GM10266 (cell line): ENCODE results near the gene BMP7.

Source experiments
- DNase-seq: peaks from one replicate; pipeline ENCODE4 v3.0.0; 2012; ENCODE audit errors: extremely low spot score
- TF ChIP-seq, protein P1 (sequence below): IDR thresholded peaks from 2 replicates; pipeline ENCODE4 v1.5.1; 2012; ENCODE audit warnings: mild to moderate bottlenecking, low read depth; ENCODE audit not compliant: control insufficient read depth, insufficient read depth; ENCODE audit errors: missing control alignments

BMP7 gene

DNA sequence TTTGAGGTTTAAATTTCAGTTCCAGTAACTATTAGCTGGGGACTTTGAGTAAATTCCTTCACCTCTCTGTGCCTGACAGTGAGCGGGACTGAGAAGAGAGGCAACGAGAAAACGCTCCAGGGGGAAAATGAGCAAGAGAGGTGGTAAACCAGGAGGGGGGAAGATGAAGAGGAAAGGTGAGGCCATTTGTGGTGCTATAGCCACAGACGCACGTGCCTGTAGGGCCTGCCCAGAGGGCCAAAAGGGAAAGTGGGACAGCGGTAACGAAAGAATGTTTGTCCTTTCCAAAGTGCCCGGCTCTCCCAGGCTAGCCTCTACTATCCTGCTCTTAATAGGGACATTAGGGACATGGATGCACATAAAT lies 99.2 kb downstream of the BMP7 start:
- TF ChIP-seq, protein P1, sequence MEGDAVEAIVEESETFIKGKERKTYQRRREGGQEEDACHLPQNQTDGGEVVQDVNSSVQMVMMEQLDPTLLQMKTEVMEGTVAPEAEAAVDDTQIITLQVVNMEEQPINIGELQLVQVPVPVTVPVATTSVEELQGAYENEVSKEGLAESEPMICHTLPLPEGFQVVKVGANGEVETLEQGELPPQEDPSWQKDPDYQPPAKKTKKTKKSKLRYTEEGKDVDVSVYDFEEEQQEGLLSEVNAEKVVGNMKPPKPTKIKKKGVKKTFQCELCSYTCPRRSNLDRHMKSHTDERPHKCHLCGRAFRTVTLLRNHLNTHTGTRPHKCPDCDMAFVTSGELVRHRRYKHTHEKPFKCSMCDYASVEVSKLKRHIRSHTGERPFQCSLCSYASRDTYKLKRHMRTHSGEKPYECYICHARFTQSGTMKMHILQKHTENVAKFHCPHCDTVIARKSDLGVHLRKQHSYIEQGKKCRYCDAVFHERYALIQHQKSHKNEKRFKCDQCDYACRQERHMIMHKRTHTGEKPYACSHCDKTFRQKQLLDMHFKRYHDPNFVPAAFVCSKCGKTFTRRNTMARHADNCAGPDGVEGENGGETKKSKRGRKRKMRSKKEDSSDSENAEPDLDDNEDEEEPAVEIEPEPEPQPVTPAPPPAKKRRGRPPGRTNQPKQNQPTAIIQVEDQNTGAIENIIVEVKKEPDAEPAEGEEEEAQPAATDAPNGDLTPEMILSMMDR: no peak
- no peak for DNase-seq

DNA sequence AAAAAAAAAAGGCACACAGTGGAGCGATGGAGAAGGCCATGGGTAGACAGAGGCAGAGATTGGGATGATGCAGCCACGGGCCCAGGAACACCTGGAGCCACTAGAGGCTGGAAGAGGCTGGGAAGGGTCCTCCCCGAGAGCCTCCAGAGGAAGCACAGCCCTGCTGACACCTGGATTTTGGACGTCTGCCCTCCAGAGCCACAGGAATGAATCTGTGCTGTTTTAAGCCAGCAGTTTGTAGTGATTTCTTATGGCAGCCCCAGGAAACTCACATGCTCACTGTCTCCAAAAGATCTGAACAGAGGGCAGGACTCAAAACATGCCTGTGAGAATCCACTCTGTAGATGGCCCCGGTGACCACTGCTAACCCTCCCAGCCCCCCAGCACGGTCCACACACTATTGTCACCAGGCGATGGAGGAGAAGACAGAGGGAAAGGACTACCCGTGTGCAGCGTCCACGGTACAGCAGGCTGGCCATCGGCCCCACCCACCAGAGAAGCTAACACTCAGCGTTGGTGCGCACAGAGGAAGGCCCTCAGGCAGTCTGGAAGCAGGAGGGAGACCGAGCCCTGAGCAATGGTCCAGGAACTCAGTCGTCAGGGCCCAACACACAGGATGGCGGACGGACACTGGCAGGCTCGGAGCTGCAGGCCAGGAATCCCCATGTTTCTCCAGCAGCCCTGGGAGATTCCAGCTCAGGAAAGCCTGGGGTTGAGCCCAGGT lies 99.7 kb downstream of the BMP7 start:
- TF ChIP-seq, protein P1: no peak
- no peak for DNase-seq

DNA sequence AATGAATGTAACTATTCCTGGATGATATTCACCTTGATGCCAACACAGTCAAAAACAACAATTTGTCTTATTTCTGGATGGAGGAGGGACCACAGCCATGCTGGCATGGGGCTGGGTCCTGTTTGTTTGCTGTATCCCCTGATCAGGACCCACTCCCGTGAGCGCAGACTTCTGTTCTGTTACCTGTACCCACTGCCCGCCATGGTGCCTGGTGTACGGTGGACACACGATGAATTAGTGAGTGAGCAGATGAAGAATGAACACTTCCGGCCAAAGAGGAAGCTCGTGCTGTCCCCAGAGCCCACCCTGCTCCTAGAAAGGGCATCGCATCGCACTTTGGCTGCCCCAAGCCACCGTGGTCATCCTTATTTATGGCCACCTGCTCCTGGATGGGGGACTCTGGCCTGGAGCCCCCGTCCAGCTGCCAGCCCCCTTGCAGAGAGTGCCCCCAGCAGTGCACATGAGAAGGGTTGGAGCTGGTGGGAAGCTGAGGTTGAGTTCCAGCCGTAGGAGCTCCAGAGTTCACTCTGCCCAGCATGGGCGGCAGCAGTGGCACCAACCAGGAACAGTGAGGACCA lies 100.9 kb downstream of the BMP7 start:
- no peak for DNase-seq
- TF ChIP-seq, protein P1: no peak

DNA sequence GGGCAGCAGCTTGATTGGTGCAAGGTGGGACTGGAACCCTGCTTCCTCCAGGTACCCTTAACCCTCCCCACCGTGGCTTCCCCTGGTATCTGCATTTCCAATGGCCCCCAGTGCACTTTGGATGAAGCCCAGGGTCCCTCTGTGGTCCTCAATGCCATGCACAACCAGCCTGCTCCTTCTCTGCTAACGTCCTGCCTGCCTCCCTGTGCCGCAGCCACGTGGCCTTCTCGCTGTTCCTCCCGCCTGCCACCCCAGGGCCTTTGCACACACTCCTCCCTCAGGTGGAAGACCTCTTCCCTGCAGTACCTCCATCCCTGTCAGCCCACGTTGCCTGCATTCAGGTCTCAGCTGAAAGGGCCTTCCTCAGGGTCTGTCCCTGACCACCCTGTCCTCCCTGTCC lies 101.6 kb downstream of the BMP7 start:
- no peak for DNase-seq
- TF ChIP-seq, protein P1: no peak

DNA sequence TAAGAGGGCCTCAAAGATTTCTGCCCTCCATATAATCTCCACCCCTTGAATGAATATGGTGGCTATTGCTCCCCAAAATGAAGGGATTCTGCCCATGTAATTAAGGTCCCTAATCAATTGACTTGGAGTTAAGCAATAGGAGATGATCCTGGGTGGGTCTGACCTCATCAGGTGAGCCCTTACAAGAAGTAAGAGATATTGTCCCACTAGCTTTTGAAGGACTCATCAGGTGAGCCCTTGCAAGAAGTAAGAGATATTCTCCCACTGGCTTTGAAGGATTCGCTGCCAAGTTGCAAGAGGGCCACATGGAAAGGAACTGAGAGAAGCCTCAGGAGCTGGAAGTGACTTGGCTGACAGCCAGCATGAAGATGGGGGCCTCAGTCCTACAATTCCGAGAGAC lies 103.4 kb downstream of the BMP7 start:
- no peak for DNase-seq
- TF ChIP-seq, protein P1: no peak

DNA sequence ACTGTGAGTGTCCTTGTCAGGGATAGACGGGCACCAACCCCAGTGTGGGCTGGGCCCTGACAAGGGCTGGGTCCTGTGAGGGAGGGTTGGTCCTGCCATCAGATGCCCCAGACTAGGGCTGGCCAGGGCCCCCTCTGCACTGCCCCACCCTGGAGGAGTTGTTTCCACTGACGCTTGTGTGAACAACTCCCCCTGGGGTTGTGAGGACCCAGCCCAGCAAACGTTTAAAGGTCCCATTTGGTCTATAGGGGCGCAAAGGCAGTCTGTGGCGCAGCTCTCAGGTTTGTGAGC lies 104.1 kb downstream of the BMP7 start:
- TF ChIP-seq, protein P1: no peak
- DNase-seq: no peak

DNA sequence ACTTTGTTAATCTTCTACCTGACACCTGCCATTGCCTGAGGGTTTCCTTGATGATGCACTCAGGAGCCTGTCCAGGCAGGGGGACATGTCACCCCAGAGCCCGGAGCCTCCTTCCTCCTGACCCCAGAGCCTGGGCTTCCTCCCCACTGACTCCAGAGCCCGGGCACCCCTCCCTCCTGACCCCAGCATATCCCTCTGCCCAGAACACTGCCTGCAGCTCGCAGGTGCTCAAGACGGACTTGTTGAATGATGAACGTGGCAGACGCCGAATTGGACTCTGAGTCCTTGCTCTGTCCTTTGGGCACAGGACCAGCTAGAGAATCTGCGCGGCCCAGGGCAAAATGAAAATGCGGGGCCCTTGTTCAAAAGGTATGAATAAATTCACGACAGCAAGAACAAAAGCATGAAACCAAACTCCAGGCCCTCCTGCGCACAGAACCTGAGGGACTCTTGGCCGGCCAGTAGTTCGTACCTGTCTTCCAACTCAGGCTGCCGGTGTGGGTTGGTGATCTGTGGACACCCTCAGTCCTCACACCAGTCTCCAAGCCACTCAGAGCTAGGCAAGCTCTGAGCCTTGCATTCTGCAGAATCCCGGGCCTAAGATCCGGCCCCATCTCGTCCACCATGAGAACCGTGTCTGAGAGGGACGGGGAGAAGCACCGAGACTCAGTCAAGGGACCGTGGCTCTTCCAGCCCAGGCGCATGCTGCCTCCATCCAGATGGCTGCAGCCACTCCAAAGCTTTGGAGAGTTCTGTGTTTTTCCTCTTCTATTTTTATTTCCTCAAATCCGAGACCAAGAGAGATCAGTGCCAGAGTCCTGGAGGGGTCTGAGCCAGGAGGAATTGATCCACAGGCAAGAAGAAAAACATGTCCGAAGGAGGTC lies 104.7 kb downstream of the BMP7 start:
- TF ChIP-seq, protein P1: no peak
- DNase-seq: no peak
